ENCODE measurements around the gene COX10. TPM values are rescaled to one million over a fixed set of nuclear protein-coding genes. Genes with fewer than 3 reads are reported as not detected.
"Not testable (repeated sequence)": the region's sequence is repeated elsewhere in the genome, so short reads cannot be mapped to it uniquely, and the experiment has no call there.

Gene COX10
- 19.0 TPM for total RNA-seq

- ATAC-seq, result peak; percentile 99
Observed at GRCh38 chr17:14069251-14070021, at the start of gene COX10. COX10 (plus strand) TSS chr17:14069504; CDS start chr17:14069606, 102 bp downstream.

GRCh38 chr17:14021651-14022294 is 47.5 kb upstream of the COX10 start:
- not testable (repeated sequence) for ATAC-seq

GRCh38 chr17:14029755-14030154 is 39.5 kb upstream of the COX10 start:
- not testable (repeated sequence) for ATAC-seq

GRCh38 chr17:14032234-14032633 is 37.1 kb upstream of the COX10 start:
- ATAC-seq, result no peak

- no peak for ATAC-seq
Observed at GRCh38 chr17:14033166-14033565, 36.1 kb upstream of the COX10 start.

- no peak for ATAC-seq
Observed at GRCh38 chr17:14037453-14037852, 31.9 kb upstream of the COX10 start.

- no peak for ATAC-seq
Observed at GRCh38 chr17:14038206-14038605, 31.1 kb upstream of the COX10 start.

GRCh38 chr17:14042411-14042810 is 26.9 kb upstream of the COX10 start:
- peak; percentile 60 for ATAC-seq

- no peak for ATAC-seq
Observed at GRCh38 chr17:14044702-14045101, 24.6 kb upstream of the COX10 start.

- no peak for ATAC-seq
Observed at GRCh38 chr17:14046978-14047377, 22.3 kb upstream of the COX10 start.

- no peak for ATAC-seq
Observed at GRCh38 chr17:14047591-14047990, 21.7 kb upstream of the COX10 start.

- ATAC-seq, result no peak
Observed at GRCh38 chr17:14048169-14048568, 21.1 kb upstream of the COX10 start.

- no peak for ATAC-seq
Observed at GRCh38 chr17:14050616-14051015, 18.7 kb upstream of the COX10 start.

- ATAC-seq, result no peak
Observed at GRCh38 chr17:14051692-14052091, 17.6 kb upstream of the COX10 start.

- peak; percentile 41 for ATAC-seq
Observed at GRCh38 chr17:14052886-14053615, 16.3 kb upstream of the COX10 start.

- ATAC-seq, result no peak
Observed at GRCh38 chr17:14057591-14057990, 11.7 kb upstream of the COX10 start.

GRCh38 chr17:14058051-14058450 is 11.3 kb upstream of the COX10 start:
- no peak for ATAC-seq

- no peak for ATAC-seq
Observed at GRCh38 chr17:14060706-14061105, 8.6 kb upstream of the COX10 start.

- peak; percentile 88 for ATAC-seq
Observed at GRCh38 chr17:14061666-14062560, 7.4 kb upstream of the COX10 start.

GRCh38 chr17:14067347-14067746 is 2.0 kb upstream of the COX10 start:
- no peak for ATAC-seq

- no peak for ATAC-seq
Observed at GRCh38 chr17:14068542-14069250, 608 bp upstream of the COX10 start.

Data from esophagus mucosa (tissue), 1 donor.